Muscle of arm (tissue), 14 donors: ENCODE results near the gene ITM2C. TPM values are rescaled to one million over a fixed set of nuclear protein-coding genes. Genes with fewer than 3 reads are reported as not detected.

Source experiments
- DNase-seq: peaks from one replicate; pipeline ENCODE4 v3.0.0-alpha.2; 2013
- long read RNA-seq, 11 donors: transcript quantifications; one replicate each; lab custom pipeline, GENCODE V29; 2026
- polyA plus RNA-seq, 12 donors: library from polyadenylated mRNA; unstranded; fragments of 120-200 nt; gene quantifications; one replicate each; pipeline ENCODE4 v1.2.1, GENCODE V29; 2013; ENCODE audit not compliant: insufficient read length in 12 of 12

The ITM2C gene, protein sequence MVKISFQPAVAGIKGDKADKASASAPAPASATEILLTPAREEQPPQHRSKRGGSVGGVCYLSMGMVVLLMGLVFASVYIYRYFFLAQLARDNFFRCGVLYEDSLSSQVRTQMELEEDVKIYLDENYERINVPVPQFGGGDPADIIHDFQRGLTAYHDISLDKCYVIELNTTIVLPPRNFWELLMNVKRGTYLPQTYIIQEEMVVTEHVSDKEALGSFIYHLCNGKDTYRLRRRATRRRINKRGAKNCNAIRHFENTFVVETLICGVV
- polyA plus RNA-seq, result 100 to 1,000 TPM in 11 of 12 donors, not detected in 1; 115 to 441 (median 182) TPM
- long read RNA-seq, donor 1, transcript ITM2C-210 (1 exons, 501 nt), result minor isoform, 213 of 673 reads
- long read RNA-seq, donor 1, transcript ITM2C-202 (6 exons, 2,078 nt), result major isoform, 344 of 673 reads
- long read RNA-seq, donor 1, partial matches to known transcripts, result 71 of 673 reads
- long read RNA-seq, donor 1, other reads (novel, unspliced or antisense), result 42 of 673 reads
- long read RNA-seq, donor 2, transcript ITM2C-202 (6 exons, 2,078 nt), result major isoform, 75 of 98 reads
- long read RNA-seq, donor 2, transcript ITM2C-210 (1 exons, 501 nt), result minor isoform, 15 of 98 reads
- long read RNA-seq, donor 2, partial matches to known transcripts, result 0 of 98 reads
- long read RNA-seq, donor 2, other reads (novel, unspliced or antisense), result 6 of 98 reads
- long read RNA-seq, donor 3, transcript ITM2C-210 (1 exons, 501 nt), result minor isoform, 14 of 41 reads
- long read RNA-seq, donor 3, transcript ITM2C-202 (6 exons, 2,078 nt), result major isoform, 25 of 41 reads
- long read RNA-seq, donor 3, partial matches to known transcripts, result 0 of 41 reads
- long read RNA-seq, donor 3, other reads (novel, unspliced or antisense), result 0 of 41 reads
- long read RNA-seq, donor 4, transcript ITM2C-210 (1 exons, 501 nt), result minor isoform, 12 of 45 reads
- long read RNA-seq, donor 4, transcript ITM2C-202 (6 exons, 2,078 nt), result major isoform, 30 of 45 reads
- long read RNA-seq, donor 4, partial matches to known transcripts, result 0 of 45 reads
- long read RNA-seq, donor 4, other reads (novel, unspliced or antisense), result 0 of 45 reads
- long read RNA-seq, donor 5, transcript ITM2C-210 (1 exons, 501 nt), result minor isoform, 24 of 131 reads
- long read RNA-seq, donor 5, transcript ITM2C-203 (5 exons, 1,889 nt), result minor isoform, 6 of 131 reads
- long read RNA-seq, donor 5, transcript ITM2C-202 (6 exons, 2,078 nt), result major isoform, 91 of 131 reads
- long read RNA-seq, donor 5, partial matches to known transcripts, result 10 of 131 reads
- long read RNA-seq, donor 5, other reads (novel, unspliced or antisense), result 0 of 131 reads
- long read RNA-seq, donor 6, transcript ITM2C-210 (1 exons, 501 nt), result minor isoform, 19 of 54 reads
- long read RNA-seq, donor 6, transcript ITM2C-202 (6 exons, 2,078 nt), result major isoform, 34 of 54 reads
- long read RNA-seq, donor 6, partial matches to known transcripts, result 0 of 54 reads
- long read RNA-seq, donor 6, other reads (novel, unspliced or antisense), result 0 of 54 reads
- long read RNA-seq, donor 7, transcript ITM2C-202 (6 exons, 2,078 nt), result major isoform, 40 of 57 reads
- long read RNA-seq, donor 7, transcript ITM2C-210 (1 exons, 501 nt), result minor isoform, 16 of 57 reads
- long read RNA-seq, donor 7, partial matches to known transcripts, result 0 of 57 reads
- long read RNA-seq, donor 7, other reads (novel, unspliced or antisense), result 0 of 57 reads
- long read RNA-seq, donor 8, transcript ITM2C-210 (1 exons, 501 nt), result minor isoform, 22 of 97 reads
- long read RNA-seq, donor 8, transcript ITM2C-202 (6 exons, 2,078 nt), result major isoform, 69 of 97 reads
- long read RNA-seq, donor 8, partial matches to known transcripts, result 0 of 97 reads
- long read RNA-seq, donor 8, other reads (novel, unspliced or antisense), result 5 of 97 reads
- long read RNA-seq, donor 9, transcript ITM2C-210 (1 exons, 501 nt), result minor isoform, 26 of 76 reads
- long read RNA-seq, donor 9, transcript ITM2C-202 (6 exons, 2,078 nt), result major isoform, 44 of 76 reads
- long read RNA-seq, donor 9, partial matches to known transcripts, result 0 of 76 reads
- long read RNA-seq, donor 9, other reads (novel, unspliced or antisense), result 6 of 76 reads
- long read RNA-seq, donor 10, transcript ITM2C-202 (6 exons, 2,078 nt), result major isoform, 57 of 73 reads
- long read RNA-seq, donor 10, transcript ITM2C-210 (1 exons, 501 nt), result minor isoform, 15 of 73 reads
- long read RNA-seq, donor 10, partial matches to known transcripts, result 0 of 73 reads
- long read RNA-seq, donor 10, other reads (novel, unspliced or antisense), result 0 of 73 reads
- long read RNA-seq, donor 11, transcript ITM2C-202 (6 exons, 2,078 nt), result major isoform, 76 of 126 reads
- long read RNA-seq, donor 11, transcript ITM2C-210 (1 exons, 501 nt), result minor isoform, 36 of 126 reads
- long read RNA-seq, donor 11, transcript ITM2C-203 (5 exons, 1,889 nt), result minor isoform, 5 of 126 reads
- long read RNA-seq, donor 11, partial matches to known transcripts, result 0 of 126 reads
- long read RNA-seq, donor 11, other reads (novel, unspliced or antisense), result 9 of 126 reads

DNA sequence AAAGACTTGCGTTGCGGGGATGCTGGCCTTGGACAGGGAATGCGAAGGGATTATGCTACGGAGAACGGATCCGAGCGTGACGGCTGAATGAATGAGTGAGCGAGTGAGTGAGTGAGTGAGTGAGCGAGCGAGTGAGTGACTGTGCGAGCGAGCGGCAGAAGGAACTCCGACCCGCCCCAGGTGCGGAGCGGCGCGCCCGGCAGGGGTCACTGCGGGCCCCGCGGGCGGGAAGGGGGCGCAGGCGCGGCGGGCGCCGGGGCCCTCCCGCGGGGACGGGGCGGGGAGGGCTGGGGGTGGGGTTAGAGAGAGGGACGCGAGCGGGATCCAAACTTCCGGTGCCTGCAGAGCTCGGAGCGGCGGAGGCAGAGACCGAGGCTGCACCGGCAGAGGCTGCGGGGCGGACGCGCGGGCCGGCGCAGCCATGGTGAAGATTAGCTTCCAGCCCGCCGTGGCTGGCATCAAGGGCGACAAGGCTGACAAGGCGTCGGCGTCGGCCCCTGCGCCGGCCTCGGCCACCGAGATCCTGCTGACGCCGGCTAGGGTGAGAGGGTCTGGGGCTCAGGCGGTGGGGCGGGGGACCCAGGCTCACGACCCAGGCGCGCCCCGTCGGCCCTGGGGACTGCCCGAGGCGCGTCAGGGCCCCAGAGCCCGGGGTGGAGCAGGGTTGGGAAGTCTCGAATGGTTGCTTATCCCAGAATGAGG is at the start of gene ITM2C:
Gene ITM2C (plus strand): TSS at position 338 of the 702 bp plus-strand sequence. CDS start 84 bp downstream, at position 422.
- peak; percentile 76 for DNase-seq

DNA sequence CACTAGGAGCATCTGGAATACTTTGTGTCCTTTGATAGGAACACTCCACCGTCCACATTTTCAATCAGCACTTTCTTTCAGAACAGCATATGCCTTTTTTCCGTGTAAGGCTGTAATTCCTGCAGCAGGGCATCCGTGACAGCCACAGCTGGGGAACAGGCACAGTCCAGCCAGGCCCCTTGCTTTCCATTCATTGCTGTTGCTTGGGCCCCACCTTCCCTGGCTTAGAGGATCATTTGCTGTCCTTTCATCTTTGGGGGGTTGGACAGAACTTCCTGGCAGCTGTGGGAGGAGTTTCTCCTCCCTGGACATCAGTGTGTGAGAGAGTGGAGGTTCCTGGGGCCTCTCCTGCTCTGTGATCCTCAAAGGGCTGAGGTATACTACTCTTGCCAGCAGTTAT is 49.7 kb upstream of the ITM2C start:
- no peak for DNase-seq

DNA sequence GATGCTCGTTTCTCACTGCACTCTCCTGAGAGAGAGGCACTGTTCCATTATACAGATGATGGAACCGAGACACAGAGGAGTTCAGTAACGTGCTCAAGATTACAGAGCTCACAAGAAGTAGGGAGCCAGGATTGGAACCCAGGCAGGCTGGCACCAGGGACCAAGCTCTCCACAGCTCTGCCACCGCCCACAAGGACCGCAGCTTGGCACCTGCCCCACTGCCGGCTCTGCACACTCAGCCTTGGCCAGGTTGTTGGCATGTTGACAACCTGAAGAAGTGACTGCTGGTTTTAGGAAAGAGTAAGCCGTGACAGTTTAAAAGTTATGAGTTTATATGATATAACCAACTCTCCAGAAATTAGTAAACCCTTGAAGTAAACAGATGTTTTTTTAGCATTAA is 48.0 kb upstream of the ITM2C start:
- DNase-seq, result no peak

DNA sequence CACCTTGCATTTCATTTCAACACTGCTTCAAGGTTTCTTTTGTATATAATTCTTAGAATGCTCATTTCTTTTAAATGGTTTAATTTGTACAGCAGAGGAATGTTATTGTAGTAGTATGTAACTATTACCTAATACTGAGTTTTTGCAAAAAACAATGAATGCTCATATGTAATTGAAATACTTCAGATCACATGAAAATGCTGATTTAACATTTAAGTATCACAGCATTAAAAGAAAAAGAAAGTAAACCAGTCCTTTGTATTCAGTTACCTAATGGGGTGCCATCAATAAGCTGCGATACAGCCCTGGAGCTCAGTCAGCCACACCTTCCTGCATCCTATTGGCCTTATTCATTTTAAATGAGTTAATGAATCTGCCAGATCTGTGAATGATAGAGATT is 45.3 kb upstream of the ITM2C start:
- no peak for DNase-seq

DNA sequence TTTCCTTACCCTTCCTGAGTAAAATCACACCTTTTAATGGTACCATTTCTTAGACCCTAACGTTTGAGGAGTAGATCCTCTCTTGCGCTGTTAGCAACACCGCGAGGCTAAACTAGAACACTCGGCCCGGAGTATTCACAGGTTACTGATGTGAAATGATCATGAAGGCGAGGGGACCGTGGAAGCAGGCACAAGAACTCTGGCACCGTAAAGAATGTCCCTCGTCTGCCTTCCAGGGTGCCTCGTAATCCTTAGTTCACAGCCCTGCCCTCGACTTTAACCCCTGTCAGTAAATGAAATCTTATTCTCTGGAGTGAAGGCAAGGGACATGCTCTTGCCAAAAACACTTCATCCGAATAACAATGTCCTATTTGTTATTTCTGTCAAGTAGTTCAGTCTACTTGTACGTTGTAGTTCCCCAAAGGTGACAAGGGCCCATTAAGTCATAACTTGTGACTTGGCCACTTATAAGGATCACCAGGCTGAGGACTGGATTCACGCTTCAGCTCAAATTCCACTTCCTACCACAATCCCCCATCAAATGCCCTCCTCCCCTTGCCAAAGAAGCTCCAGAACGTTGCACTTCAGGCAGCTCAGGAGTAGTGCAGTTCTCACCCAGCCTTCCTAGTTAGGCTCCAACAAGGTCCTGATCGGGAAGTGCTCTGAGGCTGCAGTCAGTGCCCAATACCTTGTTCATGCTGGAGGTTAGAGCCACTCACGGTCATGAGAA is 43.3 kb upstream of the ITM2C start:
- no peak for DNase-seq

DNA sequence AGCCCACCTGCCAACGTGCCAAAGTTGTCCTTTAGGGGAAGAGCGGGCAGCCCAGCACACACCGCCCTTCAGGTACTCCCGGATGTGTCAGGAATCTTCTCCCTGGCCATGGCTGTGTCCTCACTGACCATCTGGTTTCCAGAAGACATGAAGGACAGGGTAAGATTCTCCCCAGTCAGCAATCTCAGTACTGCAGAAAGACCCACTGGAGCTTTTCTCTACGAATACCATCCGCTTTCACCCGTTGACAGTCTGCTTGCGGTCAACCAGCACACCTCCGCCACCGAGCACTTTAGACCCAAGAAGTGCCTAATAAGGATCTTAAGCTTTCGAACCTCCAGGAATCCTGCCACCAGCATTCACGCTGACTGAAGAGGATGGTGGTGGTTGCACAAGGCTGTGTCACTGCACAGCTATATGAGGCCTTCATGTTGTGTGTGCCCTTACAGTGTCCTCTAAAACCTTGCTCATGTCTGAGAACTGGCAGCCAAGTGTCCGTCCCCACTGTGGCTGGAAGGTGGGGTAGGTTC is 42.7 kb upstream of the ITM2C start:
- no peak for DNase-seq

DNA sequence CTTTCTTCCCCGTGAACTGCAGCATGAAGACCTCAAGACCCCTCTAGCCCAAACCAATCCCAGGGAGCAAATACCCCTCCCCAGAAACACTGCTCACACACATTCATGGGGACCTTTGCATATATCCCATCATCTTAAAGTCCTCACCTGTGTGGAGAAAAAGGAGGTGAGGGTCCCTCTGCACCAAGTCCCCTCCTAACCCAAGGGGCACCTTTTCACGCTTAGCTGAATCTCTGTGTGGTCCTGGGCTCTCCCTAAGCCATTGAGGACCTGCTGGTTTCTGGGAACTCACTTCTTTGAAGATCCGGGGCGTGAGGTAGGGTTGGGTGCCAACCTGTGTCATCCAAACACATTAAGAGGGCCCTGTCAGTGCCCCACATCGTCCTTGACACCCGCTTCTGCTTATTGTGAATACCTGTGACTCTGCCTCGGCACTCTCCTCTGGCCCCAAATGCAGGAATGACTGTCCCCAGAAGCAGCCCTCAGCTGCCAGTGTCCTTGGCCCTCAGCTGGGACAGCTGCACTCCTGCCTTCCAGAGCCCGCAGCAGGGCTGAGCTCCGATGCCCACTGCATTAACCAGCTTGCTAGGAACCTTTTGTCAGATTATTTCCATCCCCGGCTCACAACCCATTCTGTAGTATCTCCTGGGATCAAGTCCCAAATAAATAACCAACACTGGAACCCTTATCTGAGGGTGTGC is 41.3 kb upstream of the ITM2C start:
- no peak for DNase-seq

DNA sequence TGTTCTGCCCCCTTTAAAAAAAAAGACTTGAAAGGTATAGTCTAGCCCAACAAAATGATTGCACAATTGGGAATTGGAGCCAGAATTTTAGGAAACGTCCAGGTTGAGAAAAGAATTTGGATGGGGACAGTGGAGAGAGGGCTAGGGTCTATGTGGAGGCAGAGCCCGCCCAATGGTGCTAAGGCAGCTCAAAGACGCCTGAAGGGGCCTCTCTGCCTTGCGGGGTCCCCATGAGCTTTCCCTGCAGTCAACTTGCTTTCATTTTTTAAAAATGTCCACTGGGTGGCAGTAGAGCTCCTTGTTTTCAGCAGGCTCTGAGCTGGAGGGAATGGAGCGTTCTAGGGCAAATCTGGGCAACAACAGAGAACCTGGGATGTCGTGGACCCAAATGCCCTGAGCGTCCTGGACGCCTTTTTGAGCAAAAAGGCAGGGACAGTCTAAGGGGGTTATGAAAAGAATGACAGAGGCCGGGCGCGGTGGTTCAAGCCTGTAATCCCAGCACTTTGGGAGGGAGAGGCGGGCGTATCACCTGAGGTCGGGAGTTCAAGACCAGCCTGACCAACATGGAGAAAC is 40.2 kb upstream of the ITM2C start:
- DNase-seq, result peak; percentile 86

DNA sequence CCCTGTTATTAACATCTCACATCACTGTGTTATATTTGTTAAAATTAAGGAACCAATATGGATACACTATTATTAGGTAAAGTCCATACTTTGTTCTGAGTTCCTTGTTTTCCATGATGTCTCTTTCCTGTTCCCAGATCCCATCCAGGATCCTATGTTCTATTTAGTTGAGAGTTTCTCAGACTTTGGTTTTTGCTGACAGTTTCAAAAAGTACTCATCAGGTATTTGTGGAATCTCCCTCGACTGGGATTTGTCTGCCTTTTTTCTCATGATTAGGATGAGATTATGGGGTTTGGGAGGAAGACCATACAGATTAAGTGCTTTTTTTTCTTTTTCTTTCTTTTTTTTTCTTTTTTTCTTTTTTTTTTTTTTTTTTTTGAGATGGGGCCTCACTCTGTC is 39.4 kb upstream of the ITM2C start:
- no peak for DNase-seq

DNA sequence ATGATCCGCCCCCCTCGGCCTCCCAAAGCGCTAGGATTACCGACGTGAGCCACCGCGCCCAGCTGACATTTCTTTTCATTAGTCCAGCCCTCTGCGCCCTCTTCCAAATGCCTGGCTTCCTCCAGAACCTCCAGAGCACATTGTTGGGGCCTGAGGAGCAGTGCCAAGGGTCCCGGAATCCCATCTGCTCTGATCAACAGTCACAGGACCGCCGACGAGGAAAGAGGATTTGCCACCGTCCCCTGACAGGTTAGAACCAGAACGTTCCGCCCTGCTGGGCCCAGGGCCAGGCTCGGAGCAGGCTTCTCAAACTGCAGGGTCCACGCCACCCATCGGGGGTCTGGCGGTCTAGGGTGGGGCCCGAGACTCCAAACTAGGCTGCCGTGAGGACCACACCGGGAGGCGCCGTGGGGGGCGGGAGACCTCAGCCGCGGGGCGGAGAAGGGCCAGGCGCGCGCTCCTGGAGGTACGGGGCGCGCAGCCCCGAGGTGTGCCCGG is 36.9 kb upstream of the ITM2C start:
- no peak for DNase-seq

DNA sequence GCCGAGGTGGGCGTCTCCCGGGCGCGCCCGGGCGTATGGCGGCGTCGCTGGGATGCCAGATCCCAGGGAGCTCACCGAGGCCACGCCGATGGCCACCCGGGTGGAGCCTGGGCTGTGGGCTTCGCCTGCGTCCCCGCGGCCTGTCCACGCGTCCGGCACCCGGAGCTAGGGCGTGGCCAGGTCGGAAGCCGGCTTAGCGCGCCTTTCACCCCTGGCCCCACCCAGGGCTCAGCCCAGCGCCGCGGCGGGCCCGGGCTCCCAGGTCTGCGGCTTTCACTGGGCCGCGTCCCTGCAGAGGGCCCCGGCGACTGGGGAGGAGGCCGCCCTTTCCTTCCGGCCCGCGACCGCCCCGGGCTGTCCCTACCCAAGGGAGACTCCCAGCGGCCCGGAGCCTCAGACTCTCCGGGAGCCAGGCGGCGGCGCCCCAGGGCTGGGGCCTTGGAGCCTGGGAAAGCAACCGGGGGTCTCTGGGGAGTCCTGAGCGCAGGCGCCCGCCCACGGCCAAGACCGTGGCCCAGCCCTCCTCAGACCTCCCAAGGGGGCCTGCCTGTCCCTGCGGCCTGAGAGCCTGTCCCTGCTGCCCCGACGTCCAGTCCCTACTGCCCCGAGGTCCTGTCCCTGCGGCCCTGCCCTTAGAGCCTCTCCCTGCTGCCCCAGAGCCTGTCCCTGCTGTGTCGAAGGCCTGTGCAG is 36.3 kb upstream of the ITM2C start:
- DNase-seq, result no peak

DNA sequence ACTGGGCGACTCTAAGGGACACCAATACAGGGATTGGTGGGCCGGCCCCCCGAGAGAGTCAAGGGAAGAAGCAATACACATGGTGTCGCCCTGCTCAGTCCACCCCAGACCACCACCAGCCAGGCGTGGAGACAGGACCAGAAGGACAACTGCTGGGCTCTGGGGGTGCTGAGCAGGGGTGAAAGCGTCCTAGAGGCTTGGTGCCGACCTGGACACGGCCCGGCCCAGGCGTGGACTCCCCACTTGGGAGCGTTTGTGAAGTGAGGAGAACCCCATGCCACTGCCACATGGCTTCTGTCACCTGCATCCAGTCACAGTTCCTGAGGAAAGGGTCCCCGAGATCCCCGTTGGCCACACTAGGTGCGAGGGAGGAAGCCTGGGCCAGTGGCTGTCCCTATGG is 35.4 kb upstream of the ITM2C start:
- DNase-seq, result no peak

DNA sequence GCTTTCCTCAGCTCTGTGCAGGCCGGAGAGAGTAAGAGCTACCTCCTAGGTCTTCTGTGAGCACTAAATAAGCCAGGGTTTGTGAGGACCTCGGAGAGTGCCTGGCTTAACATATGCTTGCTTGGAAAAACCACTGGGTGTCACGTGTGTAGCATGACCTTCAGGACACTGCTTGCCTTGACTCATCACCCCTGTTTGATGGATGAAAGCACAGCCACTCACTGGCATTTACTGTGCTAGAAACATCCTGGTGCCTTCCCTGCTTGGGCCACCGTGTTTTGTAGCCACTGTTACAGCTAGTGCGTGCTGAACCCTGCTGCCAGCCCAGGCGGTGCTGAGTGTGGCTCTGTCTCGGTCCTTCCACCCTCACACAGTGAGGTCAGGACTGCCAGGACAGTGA is 34.8 kb upstream of the ITM2C start:
- DNase-seq, result no peak

DNA sequence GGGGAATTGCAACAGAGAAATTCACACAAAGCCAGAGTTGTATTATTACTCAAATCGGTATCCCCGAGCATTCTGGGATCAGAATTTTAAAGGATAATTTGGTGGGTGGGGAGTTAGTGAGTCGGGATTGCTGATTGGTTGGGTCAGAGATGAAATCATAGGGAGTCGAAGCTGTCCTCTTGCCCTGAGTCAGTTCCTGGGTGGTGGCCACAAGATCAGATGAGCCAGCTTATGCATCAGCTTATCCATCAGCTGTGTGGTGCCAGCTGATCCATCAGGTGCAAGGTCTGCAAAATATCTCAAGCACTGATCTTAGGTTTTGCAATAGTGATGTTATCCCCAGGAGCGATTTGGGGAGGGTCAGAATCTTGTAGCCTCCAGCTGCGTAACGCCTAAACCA is 34.3 kb upstream of the ITM2C start:
- no peak for DNase-seq

DNA sequence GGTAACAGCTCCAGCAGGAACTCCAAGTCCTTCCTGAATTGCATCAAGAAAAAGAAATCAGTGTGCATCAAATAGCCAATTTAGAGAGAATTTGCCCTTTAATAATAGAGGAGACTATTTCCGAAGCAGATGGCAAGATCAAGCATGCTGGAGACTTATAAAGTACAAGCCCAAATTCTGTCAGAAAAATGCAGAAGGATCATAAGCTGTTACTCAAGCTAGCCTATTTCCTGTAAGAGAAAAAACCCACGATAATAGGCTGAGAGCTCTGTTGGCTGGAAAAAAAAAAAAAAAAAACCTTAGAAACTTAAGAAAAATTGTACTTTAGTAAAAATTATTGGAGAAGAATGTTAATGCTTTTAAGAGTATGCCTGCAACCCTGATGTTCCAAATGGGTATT is 24.4 kb upstream of the ITM2C start:
- DNase-seq, result no peak

DNA sequence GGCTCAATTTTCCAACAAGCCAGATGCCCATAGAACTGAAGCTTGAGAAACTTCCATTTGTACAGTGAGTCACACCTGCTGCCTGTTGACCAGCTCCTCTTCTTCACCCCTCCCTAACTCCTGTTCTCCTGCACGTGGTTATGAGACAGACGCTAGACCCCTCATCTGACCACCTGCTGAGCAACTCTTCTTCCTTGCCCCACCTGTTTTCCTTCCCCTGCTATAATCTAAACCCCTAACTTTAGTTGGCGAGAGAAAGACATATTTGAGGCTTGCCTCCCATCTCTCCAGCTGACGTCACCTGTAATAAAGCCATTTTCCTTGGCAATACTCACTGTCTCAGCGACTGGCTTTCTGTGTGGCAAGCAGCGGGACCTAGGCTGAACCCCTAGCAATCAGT is 22.3 kb upstream of the ITM2C start:
- no peak for DNase-seq
